ENCODE measurements around the gene SLC36A4.
"Not testable (repeated sequence)": the region's sequence is repeated elsewhere in the genome, so short reads cannot be mapped to it uniquely, and the experiment has no call there.

- TF ChIP-seq EZH2 (IDR thresholded peaks at IDR 0.05; ENCODE audit: low read length): not testable (repeated sequence)
- TF ChIP-seq, protein P1, sequence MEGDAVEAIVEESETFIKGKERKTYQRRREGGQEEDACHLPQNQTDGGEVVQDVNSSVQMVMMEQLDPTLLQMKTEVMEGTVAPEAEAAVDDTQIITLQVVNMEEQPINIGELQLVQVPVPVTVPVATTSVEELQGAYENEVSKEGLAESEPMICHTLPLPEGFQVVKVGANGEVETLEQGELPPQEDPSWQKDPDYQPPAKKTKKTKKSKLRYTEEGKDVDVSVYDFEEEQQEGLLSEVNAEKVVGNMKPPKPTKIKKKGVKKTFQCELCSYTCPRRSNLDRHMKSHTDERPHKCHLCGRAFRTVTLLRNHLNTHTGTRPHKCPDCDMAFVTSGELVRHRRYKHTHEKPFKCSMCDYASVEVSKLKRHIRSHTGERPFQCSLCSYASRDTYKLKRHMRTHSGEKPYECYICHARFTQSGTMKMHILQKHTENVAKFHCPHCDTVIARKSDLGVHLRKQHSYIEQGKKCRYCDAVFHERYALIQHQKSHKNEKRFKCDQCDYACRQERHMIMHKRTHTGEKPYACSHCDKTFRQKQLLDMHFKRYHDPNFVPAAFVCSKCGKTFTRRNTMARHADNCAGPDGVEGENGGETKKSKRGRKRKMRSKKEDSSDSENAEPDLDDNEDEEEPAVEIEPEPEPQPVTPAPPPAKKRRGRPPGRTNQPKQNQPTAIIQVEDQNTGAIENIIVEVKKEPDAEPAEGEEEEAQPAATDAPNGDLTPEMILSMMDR (optimal IDR thresholded peaks at IDR 0.05 in 1 of 3, IDR thresholded peaks at IDR 0.05 in 1 of 3, conservative IDR thresholded peaks at IDR 0.05 in 1 of 3; ENCODE audit: extremely low read depth in 1 of 3, insufficient read depth in 2 of 3, low read length in 3 of 3): not testable (repeated sequence)
Observed at GRCh38 chr11:93111147-93111546, 86.6 kb downstream of the SLC36A4 start.

All from keratinocyte (primary cell).